Measurements from ENCODE around the gene SRGAP2C. TPM values are rescaled to one million over a fixed set of nuclear protein-coding genes. Genes with fewer than 3 reads are reported as not detected.
A peak's percentile ranks its signal among the peaks of the same experiment; 100 is the strongest.
"Not testable (repeated sequence)": the region's sequence is repeated elsewhere in the genome, so short reads cannot be mapped to it uniquely, and the experiment has no call there.

SRGAP2C gene
- total RNA-seq = 45.9 and 48.2 TPM in 2 replicates
- long read RNA-seq, full-length matches to known transcripts = 2 of 12 reads
- long read RNA-seq, partial matches to known transcripts = 1 of 12 reads
- long read RNA-seq, other reads (novel, unspliced or antisense) = 9 of 12 reads

GRCh38 chr1:121184290-121185127 lies at the start of gene SRGAP2C, which contains the start of gene FAM72B:
SRGAP2C (plus strand) TSS chr1:121184975; CDS start chr1:121187447, 2,472 bp downstream.
FAM72B (minus strand) TSS chr1:121184340; CDS start chr1:121183489, 851 bp downstream.
- not testable (repeated sequence) for H3K9me3 Mint-ChIP-seq; H3K4me1 Mint-ChIP-seq; H3K27me3 Mint-ChIP-seq (ENCODE audit: low read depth); H3K36me3 Mint-ChIP-seq (ENCODE audit: low read depth)
- DNase-seq (ENCODE audit: low read depth, low spot score) = peak; percentile 73
- Mint-ChIP-seq H3K4me3 (peak within 1 kb of the TSS; percentile 95), H3K27ac (ENCODE audit: unreplicated experiment) (peak within 1 kb of the TSS; percentile 87)

GRCh38 chr1:121140393-121140792 lies 44.4 kb upstream of the SRGAP2C start:
- H3K36me3 Mint-ChIP-seq (ENCODE audit: low read depth); H3K9me3 Mint-ChIP-seq; DNase-seq (ENCODE audit: low read depth, low spot score); H3K27me3 Mint-ChIP-seq (ENCODE audit: low read depth); H3K4me3 Mint-ChIP-seq; H3K27ac Mint-ChIP-seq (ENCODE audit: unreplicated experiment); H3K4me1 Mint-ChIP-seq: not testable (repeated sequence)

- not testable (repeated sequence) for H3K4me1 Mint-ChIP-seq; H3K36me3 Mint-ChIP-seq (ENCODE audit: low read depth); H3K27me3 Mint-ChIP-seq (ENCODE audit: low read depth); H3K9me3 Mint-ChIP-seq; H3K4me3 Mint-ChIP-seq; DNase-seq (ENCODE audit: low read depth, low spot score); H3K27ac Mint-ChIP-seq (ENCODE audit: unreplicated experiment)
Measured at GRCh38 chr1:121148489-121149190, 36.1 kb upstream of the SRGAP2C start.

GRCh38 chr1:121151294-121151693 lies 33.5 kb upstream of the SRGAP2C start:
- H3K27ac Mint-ChIP-seq (ENCODE audit: unreplicated experiment) = not testable (repeated sequence)

GRCh38 chr1:121152788-121153187 lies 32.0 kb upstream of the SRGAP2C start:
- not testable (repeated sequence) for H3K4me1 Mint-ChIP-seq; H3K9me3 Mint-ChIP-seq; H3K36me3 Mint-ChIP-seq (ENCODE audit: low read depth); H3K4me3 Mint-ChIP-seq; H3K27ac Mint-ChIP-seq (ENCODE audit: unreplicated experiment); DNase-seq (ENCODE audit: low read depth, low spot score); H3K27me3 Mint-ChIP-seq (ENCODE audit: low read depth)

More at GRCh38 chr1:121151294-121151693, 33.5 kb upstream of the SRGAP2C start:
- not testable (repeated sequence) for H3K4me3 Mint-ChIP-seq; H3K27me3 Mint-ChIP-seq (ENCODE audit: low read depth); H3K9me3 Mint-ChIP-seq; DNase-seq (ENCODE audit: low read depth, low spot score); H3K36me3 Mint-ChIP-seq (ENCODE audit: low read depth); H3K4me1 Mint-ChIP-seq

- not testable (repeated sequence) for H3K4me3 Mint-ChIP-seq; DNase-seq (ENCODE audit: low read depth, low spot score); H3K27ac Mint-ChIP-seq (ENCODE audit: unreplicated experiment); H3K9me3 Mint-ChIP-seq; H3K36me3 Mint-ChIP-seq (ENCODE audit: low read depth); H3K27me3 Mint-ChIP-seq (ENCODE audit: low read depth); H3K4me1 Mint-ChIP-seq
Measured at GRCh38 chr1:121154811-121155210, 30.0 kb upstream of the SRGAP2C start.

- peak; percentile 38 for TF ChIP-seq CTCF (conservative IDR thresholded peaks at IDR 0.05)
- not testable (repeated sequence) for H3K27ac Mint-ChIP-seq (ENCODE audit: unreplicated experiment); H3K9me3 Mint-ChIP-seq; H3K4me3 Mint-ChIP-seq; DNase-seq (ENCODE audit: low read depth, low spot score); H3K36me3 Mint-ChIP-seq (ENCODE audit: low read depth); H3K27me3 Mint-ChIP-seq (ENCODE audit: low read depth); H3K4me1 Mint-ChIP-seq
Measured at GRCh38 chr1:121155671-121156358, 29.0 kb upstream of the SRGAP2C start.

GRCh38 chr1:121156958-121157603 lies 27.7 kb upstream of the SRGAP2C start:
- H3K4me1 Mint-ChIP-seq; H3K27me3 Mint-ChIP-seq (ENCODE audit: low read depth); H3K27ac Mint-ChIP-seq (ENCODE audit: unreplicated experiment); DNase-seq (ENCODE audit: low read depth, low spot score); H3K4me3 Mint-ChIP-seq; H3K9me3 Mint-ChIP-seq; H3K36me3 Mint-ChIP-seq (ENCODE audit: low read depth): not testable (repeated sequence)

GRCh38 chr1:121157609-121158008 lies 27.2 kb upstream of the SRGAP2C start:
- not testable (repeated sequence) for H3K4me1 Mint-ChIP-seq; DNase-seq (ENCODE audit: low read depth, low spot score); H3K9me3 Mint-ChIP-seq; H3K27ac Mint-ChIP-seq (ENCODE audit: unreplicated experiment); H3K27me3 Mint-ChIP-seq (ENCODE audit: low read depth); H3K4me3 Mint-ChIP-seq; H3K36me3 Mint-ChIP-seq (ENCODE audit: low read depth)

- not testable (repeated sequence) for H3K27ac Mint-ChIP-seq (ENCODE audit: unreplicated experiment); H3K9me3 Mint-ChIP-seq
Measured at GRCh38 chr1:121160118-121160517, 24.7 kb upstream of the SRGAP2C start.

GRCh38 chr1:121161199-121161901 lies 23.4 kb upstream of the SRGAP2C start:
- not testable (repeated sequence) for H3K27ac Mint-ChIP-seq (ENCODE audit: unreplicated experiment); H3K9me3 Mint-ChIP-seq; DNase-seq (ENCODE audit: low read depth, low spot score); H3K36me3 Mint-ChIP-seq (ENCODE audit: low read depth); H3K4me3 Mint-ChIP-seq; H3K27me3 Mint-ChIP-seq (ENCODE audit: low read depth); H3K4me1 Mint-ChIP-seq

More at GRCh38 chr1:121160118-121160517, 24.7 kb upstream of the SRGAP2C start:
- not testable (repeated sequence) for H3K36me3 Mint-ChIP-seq (ENCODE audit: low read depth); DNase-seq (ENCODE audit: low read depth, low spot score); H3K4me1 Mint-ChIP-seq; H3K4me3 Mint-ChIP-seq; H3K27me3 Mint-ChIP-seq (ENCODE audit: low read depth)

Data from neural crest cell (in vitro differentiated cells).